Measurements from ENCODE around the gene VENTX.
"Not testable (repeated sequence)": the region's sequence is repeated elsewhere in the genome, so short reads cannot be mapped to it uniquely, and the experiment has no call there.

VENTX gene

GRCh38 chr10:133253361-133253955 lies 15.8 kb downstream of the VENTX start:
- in situ Hi-C loops (cut with MboI; ENCODE audit: low sequenced_read_pairs), result no loop called here

GRCh38 chr10:133254421-133255120 lies 16.9 kb downstream of the VENTX start:
- in situ Hi-C loops (cut with MboI; ENCODE audit: low sequenced_read_pairs), result no loop called here

- in situ Hi-C loops (cut with MboI; ENCODE audit: low sequenced_read_pairs), result no loop called here
Measured at GRCh38 chr10:133255323-133255722, 17.7 kb downstream of the VENTX start.

- in situ Hi-C loops (cut with MboI; ENCODE audit: low sequenced_read_pairs), result no loop called here
Measured at GRCh38 chr10:133257489-133258065, 19.9 kb downstream of the VENTX start.

GRCh38 chr10:133258066-133258817 lies 20.6 kb downstream of the VENTX start:
- in situ Hi-C loops (cut with MboI; ENCODE audit: low sequenced_read_pairs), result no loop called here

- in situ Hi-C loops (cut with MboI; ENCODE audit: low sequenced_read_pairs), result no loop called here
Measured at GRCh38 chr10:133258818-133259601, 21.4 kb downstream of the VENTX start.

GRCh38 chr10:133259602-133259989 lies 21.9 kb downstream of the VENTX start:
- in situ Hi-C loops (cut with MboI; ENCODE audit: low sequenced_read_pairs), result no loop called here

GRCh38 chr10:133260895-133261725 lies 23.5 kb downstream of the VENTX start:
- in situ Hi-C loops (cut with MboI; ENCODE audit: low sequenced_read_pairs), result no loop called here

GRCh38 chr10:133261726-133262325 lies 24.2 kb downstream of the VENTX start:
- in situ Hi-C loops (cut with MboI; ENCODE audit: low sequenced_read_pairs), result no loop called here

GRCh38 chr10:133262696-133263095 lies 25.0 kb downstream of the VENTX start:
- in situ Hi-C loops (cut with MboI; ENCODE audit: low sequenced_read_pairs), result no loop called here

GRCh38 chr10:133263674-133264073 lies 26.0 kb downstream of the VENTX start:
- in situ Hi-C loops (cut with MboI; ENCODE audit: low sequenced_read_pairs), result no loop called here

GRCh38 chr10:133264461-133264860 lies 26.8 kb downstream of the VENTX start:
- in situ Hi-C loops (cut with MboI; ENCODE audit: low sequenced_read_pairs), result no loop called here

GRCh38 chr10:133265052-133265451 lies 27.4 kb downstream of the VENTX start:
- in situ Hi-C loops (cut with MboI; ENCODE audit: low sequenced_read_pairs), result not testable (repeated sequence)

- in situ Hi-C loops (cut with MboI; ENCODE audit: low sequenced_read_pairs), result no loop called here
Measured at GRCh38 chr10:133266056-133266795, 28.6 kb downstream of the VENTX start.

- in situ Hi-C loops (cut with MboI; ENCODE audit: low sequenced_read_pairs), result no loop called here
Measured at GRCh38 chr10:133267293-133267692, 29.6 kb downstream of the VENTX start.

GRCh38 chr10:133267829-133268228 lies 30.2 kb downstream of the VENTX start:
- in situ Hi-C loops (cut with MboI; ENCODE audit: low sequenced_read_pairs), result no loop called here

- in situ Hi-C loops (cut with MboI; ENCODE audit: low sequenced_read_pairs), result no loop called here
Measured at GRCh38 chr10:133268532-133268931, 30.9 kb downstream of the VENTX start.

GRCh38 chr10:133269367-133269766 lies 31.7 kb downstream of the VENTX start:
- in situ Hi-C loops (cut with MboI; ENCODE audit: low sequenced_read_pairs), result no loop called here

GRCh38 chr10:133270204-133270603 lies 32.5 kb downstream of the VENTX start:
- in situ Hi-C loops (cut with MboI; ENCODE audit: low sequenced_read_pairs), result no loop called here
